HG03064 (cell line): Measurements from ENCODE around the gene MAP4K4.

ENCODE experiments used
- ATAC-seq: cut with Tn5 transposase; IDR thresholded peaks from one replicate; pipeline ENCODE4 v1.9.1; 2021; ENCODE audit warnings: low read depth; ENCODE audit not compliant: unreplicated experiment

MAP4K4 gene

DNA sequence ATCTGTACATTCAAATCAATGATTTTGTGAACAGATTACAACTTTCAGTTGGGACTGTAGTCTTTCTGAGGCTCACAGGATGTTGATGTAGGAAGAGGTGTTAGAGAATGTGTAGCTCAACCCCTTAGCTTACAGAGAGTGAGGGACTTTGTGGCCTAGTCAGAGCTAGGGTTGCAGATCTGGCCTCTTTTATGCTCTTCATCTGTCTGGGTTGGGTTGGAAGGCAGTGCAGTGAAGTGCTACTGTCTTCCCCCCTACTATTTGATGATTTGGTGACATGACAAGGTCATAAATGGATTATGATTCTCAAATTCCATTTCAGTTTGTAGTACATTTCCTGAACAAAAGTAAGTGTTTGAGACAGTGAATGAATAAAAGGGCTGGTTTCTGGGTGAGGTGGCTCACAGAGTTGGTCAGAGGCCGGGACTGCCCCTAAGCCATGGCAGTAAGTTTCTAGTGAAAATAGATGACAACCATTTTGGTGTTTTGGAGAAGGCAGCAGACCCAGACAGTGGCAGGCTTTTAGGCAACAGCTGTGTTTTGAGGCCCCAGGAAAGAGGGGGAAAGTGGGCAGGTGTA, 21.6 kb downstream of the MAP4K4 start:
- ATAC-seq, result no peak

DNA sequence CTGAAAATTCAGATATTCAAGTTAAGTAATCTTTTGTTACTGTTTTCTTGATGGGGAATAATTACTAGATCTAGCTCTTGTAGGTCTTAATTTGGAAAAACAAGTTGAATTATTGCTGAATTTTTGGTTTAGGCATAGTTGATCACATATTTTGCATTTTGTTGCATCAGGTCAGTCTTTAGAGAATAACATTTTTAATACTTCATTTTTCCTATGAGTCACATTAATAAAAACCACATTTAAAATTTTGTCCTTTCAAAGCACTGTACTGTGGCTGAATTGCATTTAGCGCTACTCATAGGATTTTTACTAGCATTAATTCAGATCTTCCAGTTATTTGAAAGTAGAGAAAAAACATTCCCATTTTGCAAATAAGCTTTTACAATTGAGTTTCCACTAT, 23.2 kb downstream of the MAP4K4 start:
- no peak for ATAC-seq

DNA sequence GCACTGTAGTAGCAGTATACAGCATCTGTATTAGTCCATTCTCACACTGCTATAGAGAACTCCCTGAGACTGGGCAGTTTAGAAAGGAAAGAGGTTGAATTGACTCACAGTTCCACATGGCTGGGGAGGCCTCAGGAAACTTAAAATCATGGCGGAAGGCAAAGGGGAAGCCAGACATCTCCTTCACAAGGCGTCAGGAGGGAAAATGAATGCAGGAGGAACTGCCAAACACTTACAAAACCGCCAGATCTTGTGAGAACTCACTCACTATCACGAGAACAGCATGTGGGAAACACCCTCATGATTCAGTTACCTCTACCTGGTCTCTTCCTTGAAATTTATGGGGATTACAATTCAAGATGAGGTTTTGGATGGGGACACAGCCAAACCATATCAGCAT, 25.4 kb downstream of the MAP4K4 start:
- ATAC-seq, result no peak

DNA sequence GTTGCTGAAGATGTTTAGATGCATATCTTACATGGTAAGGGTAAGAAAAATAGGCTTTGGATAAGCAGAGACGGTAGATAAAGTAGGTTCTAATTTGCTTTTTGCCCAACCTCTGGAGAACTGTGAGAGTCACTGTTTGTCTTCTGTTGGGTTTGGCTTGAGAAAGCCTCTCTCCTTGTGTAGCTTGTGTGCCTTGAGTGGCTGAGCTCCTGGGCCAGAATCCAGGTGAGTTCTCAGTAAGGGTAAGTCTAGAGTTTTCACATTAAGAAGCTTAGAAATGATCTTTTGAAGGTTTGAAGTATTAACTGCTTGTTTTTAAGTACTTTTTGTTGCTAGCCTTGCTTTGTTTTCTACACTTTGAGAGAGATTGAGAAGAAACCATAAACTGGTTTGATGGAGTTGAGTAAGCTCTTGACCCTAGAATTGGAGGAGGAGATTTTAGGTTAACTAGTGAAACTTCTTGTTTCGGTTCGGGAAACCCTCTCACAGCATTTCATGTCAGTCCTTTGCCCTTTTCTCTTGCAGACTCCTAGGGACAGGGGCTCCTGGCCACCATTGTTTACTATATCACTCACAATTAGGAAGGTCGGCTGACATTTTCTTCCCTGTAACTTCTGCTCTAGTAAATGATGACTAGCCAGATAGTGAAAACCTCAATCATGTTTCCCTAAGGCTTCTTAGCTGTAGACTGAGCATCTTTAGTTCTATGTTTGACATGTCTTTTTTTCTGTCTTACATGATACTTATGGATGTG, 26.0 kb downstream of the MAP4K4 start:
- no peak for ATAC-seq

DNA sequence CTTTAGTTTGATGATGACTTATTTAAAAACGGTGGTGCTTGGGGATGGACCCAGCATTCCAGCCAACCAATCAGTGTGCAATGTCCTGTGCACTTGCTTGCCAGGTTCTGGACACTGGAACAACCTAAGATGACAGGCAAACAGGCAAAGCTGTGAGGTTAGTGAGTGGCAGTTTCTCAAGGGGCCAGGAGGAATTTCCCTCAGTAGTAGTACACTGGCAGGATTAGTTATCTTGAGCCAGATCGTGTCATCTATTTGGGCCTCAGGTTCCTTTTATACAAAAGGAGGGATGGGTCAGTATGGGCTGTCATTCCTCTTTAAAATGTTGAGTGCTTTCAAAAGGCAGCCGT, 26.6 kb downstream of the MAP4K4 start:
- ATAC-seq, result no peak

DNA sequence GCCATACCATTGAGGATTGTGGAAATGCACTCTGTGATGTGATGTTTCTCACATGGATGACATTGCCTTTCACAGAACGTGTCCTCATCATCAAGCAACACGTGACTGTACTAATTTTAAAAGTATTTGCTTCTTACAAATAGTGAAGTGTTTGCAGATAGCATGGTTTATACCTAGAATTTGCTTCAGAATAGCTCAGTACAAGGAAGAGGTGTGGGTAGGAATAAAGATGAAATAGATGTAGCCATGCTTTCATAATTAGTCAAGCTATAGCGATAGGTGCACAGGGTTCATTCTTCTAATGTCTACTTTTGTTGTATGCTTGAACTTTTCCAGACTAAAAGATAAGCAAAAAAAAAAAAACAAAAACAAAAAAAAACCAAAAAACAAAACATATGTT, 27.5 kb downstream of the MAP4K4 start:
- no peak for ATAC-seq

DNA sequence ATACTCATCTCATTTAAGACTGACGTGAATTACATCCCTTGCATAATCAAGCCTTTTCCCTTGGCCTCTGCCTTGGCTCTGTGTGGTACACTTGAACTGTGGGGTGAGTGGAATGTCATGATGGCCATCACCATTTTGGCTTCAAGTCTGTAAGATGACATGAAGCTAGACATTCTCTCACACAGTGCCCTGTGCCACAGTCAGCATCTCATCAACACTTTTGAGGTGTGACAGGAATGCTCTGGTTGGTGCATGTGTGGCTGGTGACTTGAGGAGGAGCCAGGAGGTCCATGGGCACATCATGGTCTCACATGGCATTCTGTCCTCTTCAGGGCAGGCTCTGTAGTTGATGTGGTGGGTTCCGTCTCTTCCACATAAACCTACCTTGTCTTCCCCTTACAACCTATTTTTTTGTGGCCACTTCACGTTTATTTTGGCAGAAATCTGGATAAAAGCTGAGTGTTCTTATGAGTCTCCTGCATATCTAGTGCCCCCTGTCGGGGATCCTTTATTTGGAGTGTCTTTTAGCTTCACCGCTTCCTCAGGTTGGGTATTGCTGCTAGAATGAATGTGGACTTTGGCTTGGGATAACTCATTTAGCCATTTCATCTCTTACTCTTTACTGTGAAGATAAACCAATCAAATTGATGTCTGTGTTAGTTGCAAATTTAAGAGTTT, 28.1 kb downstream of the MAP4K4 start:
- ATAC-seq, result no peak

DNA sequence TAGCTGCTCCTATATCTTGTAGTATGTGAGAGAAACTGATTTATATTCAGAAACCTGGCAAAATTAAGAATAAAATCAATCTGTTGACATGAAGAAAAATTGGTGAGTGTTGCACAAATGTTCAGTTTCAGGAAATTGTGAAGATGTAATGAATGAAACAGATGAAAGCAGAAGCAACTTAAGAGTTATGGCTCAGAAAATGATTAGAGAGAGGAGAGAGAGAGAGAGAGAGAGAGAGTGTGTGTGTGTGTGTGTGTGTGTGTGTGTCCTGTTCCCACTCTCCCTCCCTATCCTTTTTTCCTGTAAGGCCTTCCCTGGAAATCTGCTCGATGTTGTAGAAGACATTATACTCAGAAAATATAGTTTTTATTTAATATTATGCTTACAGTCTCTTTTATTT, 31.4 kb downstream of the MAP4K4 start:
- no peak for ATAC-seq

DNA sequence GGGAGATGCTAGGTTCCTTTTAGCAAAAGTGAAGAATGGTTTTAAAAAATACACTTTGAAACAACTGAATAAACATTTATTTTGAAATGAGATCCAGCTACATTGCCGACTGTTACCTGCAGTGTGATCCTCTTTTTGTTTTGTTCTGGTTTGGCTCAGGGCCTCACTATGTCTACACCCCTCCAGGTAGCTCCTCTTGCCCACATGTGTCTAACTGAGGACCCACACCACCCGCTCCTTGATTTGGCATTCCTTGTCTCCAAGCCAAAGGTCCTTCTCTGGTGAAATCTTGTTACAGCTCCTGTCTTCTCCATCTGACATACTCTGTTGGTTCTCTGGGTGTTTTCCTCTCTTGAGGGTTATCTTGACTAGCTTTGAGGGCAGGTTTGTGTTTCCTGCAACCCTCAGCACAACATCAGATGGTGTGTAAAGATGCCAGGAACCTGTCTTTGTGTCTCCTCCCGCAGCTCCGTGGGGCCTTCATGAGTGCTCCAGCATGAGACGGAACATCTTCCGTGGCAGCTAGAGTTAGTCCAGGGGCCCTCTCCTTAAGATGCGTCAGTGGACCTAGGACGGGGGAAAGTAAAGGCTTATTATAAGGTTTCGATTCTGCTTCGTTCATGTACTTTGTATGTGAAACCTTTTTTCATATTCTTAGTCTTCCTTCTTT, 32.1 kb downstream of the MAP4K4 start:
- no peak for ATAC-seq

DNA sequence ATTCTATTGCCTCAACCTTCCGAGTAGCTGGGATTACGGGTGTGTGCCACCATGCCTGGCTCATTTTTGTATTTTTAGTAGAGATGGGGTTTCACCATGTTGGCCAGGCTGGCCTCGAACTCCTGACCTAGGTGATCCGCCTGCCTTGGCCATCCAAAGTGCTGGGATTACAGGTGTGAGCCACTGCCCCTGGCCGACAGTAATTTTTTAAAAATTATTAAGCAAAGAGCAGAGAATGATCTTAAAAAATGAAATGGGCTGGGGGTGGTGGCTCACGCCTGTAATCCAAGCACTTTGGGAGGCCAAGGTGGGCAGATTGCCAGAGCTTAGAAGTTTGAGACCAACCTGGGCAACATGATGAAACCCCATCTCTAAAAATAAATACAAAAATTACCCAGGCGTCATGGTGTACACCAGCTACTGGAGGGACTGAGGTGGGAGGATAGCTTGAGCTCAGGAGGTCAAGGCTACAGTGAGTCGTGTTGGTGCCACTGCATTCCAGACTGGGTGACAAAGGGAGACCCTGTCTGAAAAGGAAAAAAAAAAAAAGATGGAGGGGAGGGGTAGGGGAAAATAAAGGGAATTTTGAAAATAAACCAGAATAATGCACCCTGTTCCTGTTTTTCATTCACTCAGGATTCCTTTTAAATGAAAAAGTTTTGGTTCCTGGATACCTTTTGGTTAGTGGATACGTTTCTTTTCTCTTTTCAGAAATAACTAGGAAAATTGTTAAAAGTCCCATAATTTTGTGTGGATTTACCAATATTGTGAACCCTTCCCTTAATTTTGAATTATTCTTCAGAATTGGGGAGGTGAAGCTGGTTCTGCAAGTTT, 33.9 kb downstream of the MAP4K4 start:
- no peak for ATAC-seq

DNA sequence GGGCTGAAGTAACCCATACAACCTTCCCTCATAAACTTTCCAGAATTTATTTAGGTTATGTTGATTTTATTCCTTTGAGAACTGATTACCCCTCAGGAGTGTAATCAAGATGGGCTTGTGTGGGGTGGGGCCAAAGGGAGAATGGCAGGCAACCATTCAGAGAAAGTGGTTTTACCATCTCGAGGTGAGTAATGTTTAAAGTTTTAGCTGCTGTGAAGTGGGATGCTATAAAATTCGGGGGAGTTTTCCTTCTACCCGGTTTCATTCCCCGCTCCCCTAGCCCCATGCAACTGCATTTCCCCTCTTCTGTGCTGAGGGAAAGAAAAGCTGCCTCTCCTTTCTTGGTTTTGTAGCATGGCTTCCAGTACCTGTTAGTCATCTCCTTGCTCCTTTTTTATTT, 34.7 kb downstream of the MAP4K4 start:
- ATAC-seq, result no peak

DNA sequence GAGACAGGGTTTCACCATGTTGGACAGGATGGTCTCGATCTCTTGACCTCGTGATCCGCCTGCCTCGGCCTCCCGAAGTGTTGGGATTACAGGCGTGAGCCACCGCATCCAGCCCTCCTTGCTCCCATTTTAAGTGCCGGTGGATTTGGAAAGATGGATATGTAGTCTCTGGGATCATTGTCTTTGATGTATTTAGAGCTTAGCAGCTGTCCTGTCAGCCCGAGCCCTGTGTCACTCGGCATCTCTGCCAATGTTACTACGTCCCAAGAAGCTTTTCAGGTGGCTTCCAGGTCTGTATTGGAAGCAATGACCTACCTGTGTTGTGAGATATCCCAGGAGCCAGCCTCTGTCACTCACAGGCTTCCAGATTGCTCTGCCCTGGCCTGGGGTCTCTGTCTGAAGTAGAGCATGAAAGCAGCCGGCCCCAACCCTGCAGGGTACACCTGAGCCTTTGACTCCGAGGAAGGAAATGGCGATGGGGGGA, 35.3 kb downstream of the MAP4K4 start:
- no peak for ATAC-seq

DNA sequence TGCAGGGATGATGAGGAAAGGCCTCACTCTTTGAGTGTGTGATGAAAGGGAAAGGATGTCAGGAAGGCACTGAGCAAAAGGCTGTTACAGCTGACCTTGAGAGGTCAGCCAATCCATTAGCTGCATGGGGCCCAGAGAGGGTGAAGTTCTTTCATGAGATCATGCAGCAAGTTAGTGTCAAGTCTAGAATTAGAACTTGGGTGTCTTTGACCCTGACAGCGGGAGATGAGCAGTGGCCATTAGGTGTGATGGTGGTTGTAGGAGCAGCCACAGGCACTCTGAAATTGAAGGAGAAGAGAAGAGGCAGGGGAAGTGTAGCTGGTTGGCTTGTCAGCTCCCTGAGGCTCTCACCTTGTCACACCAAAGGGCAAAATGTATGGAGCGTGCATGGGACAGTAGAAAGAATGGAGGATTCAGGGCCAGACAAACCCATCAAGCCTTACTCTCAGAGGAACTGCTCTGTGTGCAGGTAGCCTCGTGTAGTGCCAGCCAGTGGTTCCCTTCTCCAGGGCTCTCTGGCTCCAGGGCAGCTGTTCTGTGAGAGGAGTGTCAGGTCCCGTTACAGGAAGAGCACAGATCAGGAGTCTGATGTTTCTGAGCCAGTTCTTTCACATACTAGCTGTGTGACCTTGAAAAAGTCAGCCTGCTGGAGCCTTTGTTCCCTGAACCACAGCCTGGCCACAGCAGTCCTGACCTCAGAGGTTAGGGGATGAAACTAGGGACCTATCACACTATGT, 35.9 kb downstream of the MAP4K4 start:
- ATAC-seq, result no peak

DNA sequence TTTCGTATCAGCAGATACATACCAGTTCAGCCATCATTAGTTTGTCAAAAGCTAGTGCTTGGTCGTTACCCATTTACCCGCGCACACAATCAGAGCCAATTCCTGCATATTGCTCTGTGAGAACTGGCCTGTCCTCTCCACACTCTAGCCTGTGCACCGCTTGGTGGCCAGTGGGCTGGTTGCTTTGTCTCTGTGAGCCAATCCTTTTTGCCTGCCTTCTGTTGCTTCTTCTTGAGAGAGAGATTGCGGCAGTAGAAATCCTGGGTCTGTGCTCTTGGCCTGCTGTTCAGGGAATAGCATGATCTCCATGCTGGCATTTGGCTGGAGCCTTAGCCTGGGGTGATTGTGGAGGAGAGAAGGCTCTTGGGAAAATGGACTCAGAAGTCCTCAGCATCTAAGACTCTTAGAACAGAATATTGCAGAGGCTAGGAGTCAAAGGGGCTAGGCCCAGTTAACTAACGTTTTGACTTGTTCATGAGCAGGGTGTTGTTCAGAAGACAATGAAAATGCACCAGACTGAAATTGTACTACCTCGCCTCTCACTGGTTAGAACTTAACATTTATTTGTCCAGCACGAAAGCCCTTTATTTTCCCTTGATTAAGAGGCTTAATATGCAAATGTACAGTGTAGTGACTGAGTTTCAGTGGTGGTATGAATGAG, 37.1 kb downstream of the MAP4K4 start:
- ATAC-seq, result no peak

DNA sequence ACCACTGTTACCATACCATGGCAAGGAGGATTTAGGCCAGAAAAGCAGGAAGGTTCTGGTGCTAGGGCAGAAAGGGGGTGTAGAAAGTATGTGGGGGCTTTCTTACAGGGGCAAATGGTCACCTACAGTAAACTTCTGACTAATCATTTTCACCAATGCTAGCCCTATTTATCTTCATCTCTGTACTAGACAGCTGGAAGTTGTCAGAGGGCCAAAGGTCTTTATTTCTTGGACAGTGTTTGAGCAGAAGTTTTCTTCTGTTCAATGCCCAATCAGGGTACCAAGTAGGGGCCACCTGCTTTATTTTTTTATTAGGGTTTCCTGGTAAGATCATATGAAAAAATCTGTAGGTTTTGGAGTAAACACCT, 37.6 kb downstream of the MAP4K4 start:
- no peak for ATAC-seq

DNA sequence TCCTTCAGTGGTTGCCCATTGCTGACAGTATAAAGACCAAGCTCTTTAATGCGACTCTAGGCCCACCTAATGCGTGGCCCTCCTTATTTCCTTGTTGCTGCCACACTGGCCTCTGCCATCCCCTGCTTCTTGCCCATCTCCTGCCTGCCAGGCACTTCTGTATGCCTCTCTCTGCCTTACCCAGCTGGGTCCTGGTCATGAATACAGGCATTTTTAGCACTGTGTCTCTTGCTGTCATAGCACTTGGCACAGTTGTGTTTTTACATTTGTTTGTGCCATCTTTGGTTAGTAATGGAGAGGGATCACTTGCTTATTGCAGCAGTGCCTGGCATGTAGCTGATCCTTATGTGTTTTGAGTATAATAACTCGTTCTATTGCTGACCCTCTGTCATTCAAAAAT, 38.7 kb downstream of the MAP4K4 start:
- no peak for ATAC-seq

DNA sequence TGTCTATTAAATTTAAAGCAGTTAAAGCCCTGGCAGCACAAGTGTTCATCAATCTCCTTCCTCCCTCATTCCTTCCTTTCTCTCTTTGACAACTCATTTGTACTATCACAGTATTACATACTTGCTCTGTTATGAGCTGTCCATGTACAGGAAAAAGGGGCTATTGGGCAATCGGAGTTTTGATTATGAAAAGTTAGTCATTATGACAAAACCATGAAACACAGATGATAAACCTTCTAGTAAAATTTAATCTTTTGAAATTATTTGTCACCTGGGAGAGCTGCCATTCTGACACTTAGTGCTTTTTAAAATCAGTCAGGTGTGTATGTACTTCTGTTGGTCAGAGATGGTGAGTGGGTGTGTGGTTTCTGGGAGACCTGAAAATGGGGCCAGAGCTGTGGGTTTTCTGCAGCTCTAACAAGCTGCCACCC, 39.4 kb downstream of the MAP4K4 start:
- no peak for ATAC-seq

DNA sequence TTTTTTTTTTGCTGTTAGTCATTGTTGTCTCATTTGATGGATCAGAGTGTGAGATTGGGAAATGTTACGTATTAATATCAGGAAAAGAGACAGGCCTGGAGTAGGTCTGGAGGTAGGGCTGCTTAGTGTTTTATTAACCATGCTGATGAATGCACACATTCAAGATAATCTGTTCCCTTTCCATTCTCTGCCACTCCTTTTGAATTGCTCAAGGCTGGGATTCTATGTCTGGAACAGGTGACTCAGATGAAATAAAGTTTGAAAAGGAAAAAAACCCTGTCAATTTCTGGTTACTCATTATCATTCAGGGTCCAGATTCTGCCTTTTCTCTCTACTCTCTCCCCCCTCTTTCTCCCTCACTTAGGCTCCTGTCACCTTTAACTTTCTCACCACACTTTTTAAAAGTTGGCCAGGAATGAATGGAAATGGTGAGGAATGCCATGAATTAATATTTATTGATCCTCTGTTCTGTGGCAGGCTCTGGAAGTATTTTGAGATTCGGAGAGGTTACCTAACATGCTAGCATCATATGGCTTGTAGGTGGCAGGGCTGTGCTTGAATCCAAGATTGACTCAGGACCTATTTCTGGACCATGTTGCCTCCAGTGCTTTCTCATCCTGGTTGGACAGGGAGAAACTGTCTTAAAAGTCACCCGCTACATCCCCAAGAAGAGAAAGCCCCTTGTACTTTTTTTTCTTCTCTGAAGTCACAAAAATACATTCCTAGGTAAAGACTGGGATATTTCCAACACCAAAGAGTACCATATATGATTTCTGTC, 40.2 kb downstream of the MAP4K4 start:
- ATAC-seq, result no peak

DNA sequence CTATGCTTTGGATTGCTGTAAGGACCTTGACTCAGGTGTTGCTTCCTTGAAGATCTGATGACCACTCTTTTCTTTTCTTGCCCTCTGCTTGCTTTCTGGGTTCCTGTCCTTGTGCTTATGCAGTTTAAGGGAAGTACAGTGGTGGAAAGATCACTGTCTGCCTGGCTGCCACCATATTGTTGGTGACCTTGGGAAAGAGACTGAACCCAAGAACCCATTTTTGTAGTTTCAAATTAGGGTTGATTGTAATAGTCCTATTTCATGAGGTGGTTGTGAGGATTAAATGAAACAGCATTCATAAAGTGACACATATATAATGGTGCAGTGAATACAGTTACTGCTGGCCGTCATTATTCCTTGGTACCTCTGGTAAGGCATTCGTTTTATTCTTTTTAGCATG, 41.1 kb downstream of the MAP4K4 start:
- ATAC-seq, result no peak
